OCI-LY1 (cell line): Measurements from ENCODE around the gene PRKAR1A.

ENCODE experiments used
- H2AFZ ChIP-seq: fragments of 200-600 bp; sonication (generic), shearing (Covaris generic); 2 replicates; pipeline ENCODE4 v1.6.0; 2014; ENCODE audit warnings: antibody characterized with exemption, mild to moderate bottlenecking, low read length
- H3F3A ChIP-seq: fragments of 200-600 bp; sonication (generic), shearing (Covaris generic); 2 replicates; pipeline ENCODE4 v1.6.0; 2014; ENCODE audit warnings: mild to moderate bottlenecking, antibody characterized with exemption, low read length, moderate library complexity; ENCODE audit not compliant: insufficient read depth
- H3K27ac ChIP-seq: fragments of 200-600 bp; sonication (generic); 2 replicates; pipeline ENCODE4 v1.5.1; 2014; ENCODE audit warnings: low read length, mixed run types, mild to moderate bottlenecking, low read depth; ENCODE audit not compliant: poor library complexity, severe bottlenecking
- H3K27me3 ChIP-seq: fragments of 200-600 bp; sonication (generic); 2 replicates; pipeline ENCODE4 v1.6.0; 2014; ENCODE audit warnings: antibody characterized with exemption, mild to moderate bottlenecking, low read length, moderate library complexity; ENCODE audit not compliant: insufficient read depth
- H3K36me3 ChIP-seq: fragments of 200-600 bp; sonication (generic); 2 replicates; pipeline ENCODE4 v1.6.1; 2014; ENCODE audit warnings: mild to moderate bottlenecking, antibody characterized with exemption, low read length, moderate library complexity, mixed read lengths; ENCODE audit not compliant: insufficient read depth
- H3K4me1 ChIP-seq: fragments of 200-600 bp; sonication (generic); 2 replicates; pipeline ENCODE4 v1.5.1; 2014; ENCODE audit warnings: mild to moderate bottlenecking, low read length, moderate library complexity; ENCODE audit not compliant: insufficient read depth, severe bottlenecking
- H3K4me2 ChIP-seq: fragments of 200-600 bp; sonication (generic), shearing (Covaris generic); 2 replicates; pipeline ENCODE4 v1.6.1; 2014; ENCODE audit warnings: low read length
- H3K4me3 ChIP-seq: fragments of 200-600 bp; sonication (generic); 2 replicates; pipeline ENCODE4 v1.5.1; 2014; ENCODE audit warnings: low read length, low read depth, mild to moderate bottlenecking, mixed read lengths; ENCODE audit not compliant: poor library complexity, severe bottlenecking
- H3K79me2 ChIP-seq: fragments of 200-600 bp; shearing (Covaris generic); 2 replicates; pipeline ENCODE4 v1.6.1; 2016; ENCODE audit warnings: mixed run types, low read length, mixed read lengths; ENCODE audit not compliant: insufficient read depth
- H3K9ac ChIP-seq: fragments of 200-600 bp; sonication (generic), shearing (Covaris generic); 2 replicates; pipeline ENCODE4 v1.6.1; 2014; ENCODE audit warnings: mild to moderate bottlenecking, low read length, mixed read lengths
- H3K9me2 ChIP-seq: fragments of 200-600 bp; sonication (generic), shearing (Covaris generic); 2 replicates; pipeline ENCODE4 v1.6.1; 2014; ENCODE audit warnings: low read depth, mild to moderate bottlenecking, low read length, mixed read lengths
- H3K9me3 ChIP-seq: fragments of 200-600 bp; shearing (Covaris generic); 2 replicates; pipeline ENCODE4 v1.6.1; 2014; ENCODE audit warnings: low read length, mixed read lengths
- H4K20me1 ChIP-seq: fragments of 200-600 bp; sonication (generic), shearing (Covaris generic); 2 replicates; pipeline ENCODE4 v1.6.0; 2016; ENCODE audit warnings: mild to moderate bottlenecking, low read length; ENCODE audit not compliant: insufficient read depth
- EZH2 ChIP-seq: fragments of 200-600 bp; sonication (generic), shearing (Covaris generic); IDR thresholded peaks from 2 replicates; pipeline ENCODE4 v1.8.0; 2017; ENCODE audit warnings: borderline replicate concordance, mixed run types, mild to moderate bottlenecking, antibody characterized with exemption, low read length, moderate library complexity, mixed read lengths
- TF ChIP-seq, protein P1 (sequence below): fragments of 200-600 bp; sonication (generic), shearing (Covaris generic); IDR thresholded peaks from 2 replicates; pipeline ENCODE4 v1.5.1; 2017; ENCODE audit warnings: mild to moderate bottlenecking, antibody characterized with exemption, low read length, moderate library complexity, mixed read lengths

Gene PRKAR1A

DNA sequence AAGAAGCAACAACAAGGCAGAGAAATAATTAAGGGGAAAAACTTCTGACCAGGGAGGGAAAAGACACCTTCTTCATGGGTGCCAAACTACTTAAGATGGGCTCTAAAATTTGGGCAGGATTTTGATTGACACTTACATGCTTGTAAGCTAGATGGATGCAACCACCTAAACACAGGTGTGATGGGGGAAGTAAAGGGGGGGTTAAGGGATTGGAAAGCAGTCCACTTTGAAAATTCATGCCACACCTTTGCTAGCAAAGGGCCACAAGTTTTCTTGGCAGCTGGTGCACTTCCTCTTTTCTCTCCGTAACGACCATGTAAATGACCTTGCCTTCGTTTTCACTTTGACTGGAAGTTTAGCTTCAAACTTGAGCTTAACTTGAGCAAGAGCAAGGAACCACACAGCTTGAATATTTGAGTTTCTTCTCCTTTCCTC lies 14.3 kb upstream of the PRKAR1A start:
- H3K27ac ChIP-seq: peak overlapping the region; percentile 98
- no peak overlapping the region for H2AFZ ChIP-seq
- no peaks in the 10 kb centered on the region for H3K9me3 ChIP-seq
- peak overlapping the region; percentile 63 for H3K9ac ChIP-seq
- H3F3A ChIP-seq: peaks cover 17% of the 10 kb centered on the region; the same call in 1 of the 2 replicates
- H3K4me1 ChIP-seq: peaks cover 51% of the 10 kb centered on the region
- no peaks in the 10 kb centered on the region for H3K36me3 ChIP-seq
- H4K20me1 ChIP-seq: no peaks in the 10 kb centered on the region
- H3K9me2 ChIP-seq: no peaks in the 10 kb centered on the region
- peak overlapping the region; percentile 48 for H3K4me2 ChIP-seq
- no peaks in the 10 kb centered on the region for H3K79me2 ChIP-seq
- peak overlapping the region; percentile 25 for H3K4me3 ChIP-seq
- H3K27me3 ChIP-seq: no peaks in the 10 kb centered on the region
- TF ChIP-seq, protein P1, sequence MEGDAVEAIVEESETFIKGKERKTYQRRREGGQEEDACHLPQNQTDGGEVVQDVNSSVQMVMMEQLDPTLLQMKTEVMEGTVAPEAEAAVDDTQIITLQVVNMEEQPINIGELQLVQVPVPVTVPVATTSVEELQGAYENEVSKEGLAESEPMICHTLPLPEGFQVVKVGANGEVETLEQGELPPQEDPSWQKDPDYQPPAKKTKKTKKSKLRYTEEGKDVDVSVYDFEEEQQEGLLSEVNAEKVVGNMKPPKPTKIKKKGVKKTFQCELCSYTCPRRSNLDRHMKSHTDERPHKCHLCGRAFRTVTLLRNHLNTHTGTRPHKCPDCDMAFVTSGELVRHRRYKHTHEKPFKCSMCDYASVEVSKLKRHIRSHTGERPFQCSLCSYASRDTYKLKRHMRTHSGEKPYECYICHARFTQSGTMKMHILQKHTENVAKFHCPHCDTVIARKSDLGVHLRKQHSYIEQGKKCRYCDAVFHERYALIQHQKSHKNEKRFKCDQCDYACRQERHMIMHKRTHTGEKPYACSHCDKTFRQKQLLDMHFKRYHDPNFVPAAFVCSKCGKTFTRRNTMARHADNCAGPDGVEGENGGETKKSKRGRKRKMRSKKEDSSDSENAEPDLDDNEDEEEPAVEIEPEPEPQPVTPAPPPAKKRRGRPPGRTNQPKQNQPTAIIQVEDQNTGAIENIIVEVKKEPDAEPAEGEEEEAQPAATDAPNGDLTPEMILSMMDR: no peak
- no peak for TF ChIP-seq EZH2

DNA sequence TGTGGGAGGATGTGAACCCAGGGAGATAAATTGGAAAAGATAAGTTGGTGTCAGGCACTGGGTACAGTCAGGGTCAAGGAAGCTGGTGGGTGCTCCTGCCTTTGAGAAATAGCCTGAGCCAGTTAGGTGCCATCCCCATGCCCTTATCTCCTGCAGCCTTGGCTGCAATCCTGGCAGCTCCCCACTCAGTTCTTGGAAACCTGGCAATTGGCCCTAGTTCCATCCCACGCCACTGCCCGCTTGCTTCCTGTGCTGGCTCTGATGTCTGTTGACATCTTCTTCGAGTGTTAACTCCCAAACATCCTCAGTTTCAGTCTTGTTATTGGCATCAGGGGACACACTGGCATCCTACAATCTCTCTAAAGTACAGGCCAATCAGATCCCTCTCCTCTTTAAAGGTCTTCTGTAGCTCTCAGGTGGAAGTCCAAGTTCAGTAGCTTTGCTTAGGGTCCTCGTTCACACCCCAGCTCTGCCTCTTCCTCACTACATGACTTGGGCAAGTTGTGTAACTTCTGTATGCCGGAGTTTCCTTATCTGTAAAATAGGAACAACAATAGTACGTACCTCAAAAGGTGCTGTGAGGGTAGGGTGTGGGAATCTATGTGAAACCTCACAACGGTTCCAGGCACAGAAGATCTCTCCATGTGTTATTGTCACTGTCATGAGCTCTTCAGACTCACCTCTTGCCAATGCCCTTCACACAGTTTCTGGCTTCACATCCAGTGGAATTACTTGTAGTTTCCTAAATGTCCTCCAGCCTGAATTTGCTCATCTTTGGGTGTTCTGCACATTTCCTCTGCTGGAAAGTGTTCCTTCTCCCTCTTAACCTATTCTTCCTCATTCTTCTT lies 13.5 kb upstream of the PRKAR1A start:
- Histone ChIP-seq H3K27ac (peak overlapping the region; percentile 98), H3K9ac (peak overlapping the region; percentile 63), H3K4me1 (peaks cover 51% of the 10 kb centered on the region), H3K36me3 (no peaks in the 10 kb centered on the region), H3K27me3 (no peaks in the 10 kb centered on the region), H2AFZ (no peak overlapping the region), H3F3A (peaks cover 17% of the 10 kb centered on the region; the same call in 1 of the 2 replicates), H3K9me2 (no peaks in the 10 kb centered on the region), H3K9me3 (no peaks in the 10 kb centered on the region), H3K4me2 (peak overlapping the region; percentile 48), H3K4me3 (peak overlapping the region; percentile 25), H4K20me1 (no peaks in the 10 kb centered on the region), H3K79me2 (no peaks in the 10 kb centered on the region)
- TF ChIP-seq, protein P1: no peak
- no peak for TF ChIP-seq EZH2

DNA sequence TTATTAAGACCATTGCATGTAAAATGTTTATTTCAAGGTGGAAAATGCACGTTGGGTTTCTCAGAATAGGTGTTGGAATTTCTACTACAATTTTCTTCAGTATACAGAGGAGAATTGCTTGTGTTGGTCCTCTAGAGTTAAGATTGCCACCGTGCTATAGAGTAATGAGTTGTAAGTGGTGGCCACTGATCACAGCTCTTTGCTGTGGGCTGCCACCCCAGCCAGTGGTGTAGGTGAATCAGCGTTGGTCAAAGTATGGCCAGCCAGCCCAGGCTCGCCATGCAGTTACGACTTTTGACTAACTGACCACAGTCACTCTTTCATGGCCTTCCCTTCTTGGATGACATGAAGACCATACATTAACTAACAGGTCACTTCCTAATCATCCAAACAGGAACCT lies 12.6 kb upstream of the PRKAR1A start:
- Histone ChIP-seq H3F3A (peaks cover 17% of the 10 kb centered on the region; the same call in 1 of the 2 replicates), H2AFZ (no peak overlapping the region), H3K4me1 (peaks cover 51% of the 10 kb centered on the region), H3K27ac (peak overlapping the region; percentile 98), H3K9me3 (no peaks in the 10 kb centered on the region), H3K27me3 (no peaks in the 10 kb centered on the region), H4K20me1 (no peaks in the 10 kb centered on the region), H3K9ac (peak overlapping the region; percentile 63; the same call in 1 of the 2 replicates), H3K4me3 (no peak overlapping the region), H3K79me2 (no peaks in the 10 kb centered on the region), H3K9me2 (no peaks in the 10 kb centered on the region), H3K36me3 (no peaks in the 10 kb centered on the region), H3K4me2 (peak overlapping the region; percentile 48; the same call in 1 of the 2 replicates)
- no peak for TF ChIP-seq EZH2
- TF ChIP-seq, protein P1: no peak
